H9 (cell line): ENCODE measurements around the gene UNC13C. TPM values are rescaled to one million over a fixed set of nuclear protein-coding genes. Genes with fewer than 3 reads are reported as not detected.

Experiments
- DNase-seq: peaks from one replicate; pipeline ENCODE4 v3.0.0-alpha.2; 2017
- H2AFZ ChIP-seq: one replicate; pipeline ENCODE4 v1.6.1; 2013; ENCODE audit warnings: mild to moderate bottlenecking, low read length, control low read depth, moderate library complexity
- H2AK5ac ChIP-seq: 2 replicates; pipeline ENCODE4 v1.6.1; 2013; ENCODE audit warnings: low read length, control low read depth, mixed read lengths; ENCODE audit not compliant: insufficient read length
- H2BK120ac ChIP-seq: one replicate; pipeline ENCODE4 v1.6.1; 2013; ENCODE audit warnings: low read depth, mild to moderate bottlenecking, low read length, control low read depth, inconsistent platforms; ENCODE audit not compliant: poor library complexity, severe bottlenecking
- H2BK12ac ChIP-seq: 2 replicates; pipeline ENCODE4 v1.6.1; 2013; ENCODE audit warnings: low read length, control low read depth, mixed read lengths, low read depth; ENCODE audit not compliant: insufficient read length
- H2BK15ac ChIP-seq: 2 replicates; pipeline ENCODE4 v1.6.1; 2013; ENCODE audit warnings: low read depth, low read length, control low read depth
- H2BK20ac ChIP-seq: one replicate; pipeline ENCODE4 v1.6.1; 2013; ENCODE audit warnings: low read depth, mild to moderate bottlenecking, low read length, control low read depth, inconsistent platforms; ENCODE audit not compliant: poor library complexity, severe bottlenecking
- H2BK5ac ChIP-seq: 2 replicates; pipeline ENCODE4 v1.6.1; 2013; ENCODE audit warnings: low read length, control low read depth, mixed read lengths; ENCODE audit not compliant: insufficient read length
- H3K14ac ChIP-seq: 2 replicates; pipeline ENCODE4 v1.6.1; 2013; ENCODE audit warnings: low read length, control low read depth; ENCODE audit not compliant: insufficient read depth
- H3K18ac ChIP-seq: 2 replicates; pipeline ENCODE4 v1.6.1; 2013; ENCODE audit warnings: low read depth, mild to moderate bottlenecking, mixed read lengths, low read length, control low read depth; ENCODE audit not compliant: insufficient read length
- H3K23ac ChIP-seq: 2 replicates; pipeline ENCODE4 v1.6.1; 2013; ENCODE audit warnings: low read length, control low read depth, mixed read lengths, low read depth; ENCODE audit not compliant: insufficient read length
- H3K23me2 ChIP-seq: 2 replicates; pipeline ENCODE4 v1.6.1; 2013; ENCODE audit warnings: low read depth, mild to moderate bottlenecking, mixed read lengths, low read length, control low read depth; ENCODE audit not compliant: insufficient read length, poor library complexity, severe bottlenecking
- H3K27ac ChIP-seq: 2 replicates; pipeline ENCODE4 v1.5.1; 2013; ENCODE audit warnings: low read length, control low read depth, mixed read lengths, low read depth; ENCODE audit not compliant: insufficient read length
- H3K27me3 ChIP-seq: 2 replicates; pipeline ENCODE4 v1.6.1; 2013; ENCODE audit warnings: low read length, control low read depth, inconsistent platforms; ENCODE audit not compliant: insufficient read depth
- H3K4ac ChIP-seq: 2 replicates; pipeline ENCODE4 v1.6.1; 2013; ENCODE audit warnings: low read depth, mild to moderate bottlenecking, control low read depth, inconsistent platforms, low read length, moderate library complexity
- H3K4me1 ChIP-seq: 2 replicates; pipeline ENCODE4 v1.6.1; 2013; ENCODE audit warnings: low read length, control low read depth, inconsistent platforms; ENCODE audit not compliant: insufficient read depth
- H3K4me2 ChIP-seq: 2 replicates; pipeline ENCODE4 v1.6.1; 2013; ENCODE audit warnings: low read length, control low read depth, mixed read lengths; ENCODE audit not compliant: insufficient read length, insufficient read depth
- H3K56ac ChIP-seq: 2 replicates; pipeline ENCODE4 v1.6.1; 2013; ENCODE audit warnings: low read depth, mild to moderate bottlenecking, mixed read lengths, low read length, control low read depth; ENCODE audit not compliant: insufficient read length
- H3K79me1 ChIP-seq: 2 replicates; pipeline ENCODE4 v1.6.1; 2013; ENCODE audit warnings: low read depth, mild to moderate bottlenecking, moderate library complexity, low read length, control low read depth, inconsistent platforms; ENCODE audit not compliant: insufficient read depth, poor library complexity, severe bottlenecking
- H3K79me2 ChIP-seq: 2 replicates; pipeline ENCODE4 v1.6.1; 2013; ENCODE audit warnings: low read length, control low read depth, inconsistent platforms; ENCODE audit not compliant: insufficient read depth
- H3K9ac ChIP-seq: 2 replicates; pipeline ENCODE4 v1.6.1; 2013; ENCODE audit warnings: low read length, control low read depth, mixed read lengths; ENCODE audit not compliant: insufficient read length; ENCODE audit errors: extremely low read depth
- H3K9me3 ChIP-seq: one replicate; pipeline ENCODE4 v1.6.1; 2013; ENCODE audit warnings: low read depth, low read length, inconsistent platforms; ENCODE audit not compliant: control insufficient read depth
- H3T11ph ChIP-seq: one replicate; pipeline ENCODE4 v1.6.1; 2013; ENCODE audit warnings: mild to moderate bottlenecking, low read length, control low read depth, inconsistent platforms
- H4K20me1 ChIP-seq: one replicate; pipeline ENCODE4 v1.6.1; 2013; ENCODE audit not compliant: control insufficient read depth, insufficient read length, insufficient read depth
- H4K5ac ChIP-seq: 2 replicates; pipeline ENCODE4 v1.6.1; 2013; ENCODE audit warnings: low read depth, mild to moderate bottlenecking, mixed read lengths, low read length, control low read depth; ENCODE audit not compliant: insufficient read length
- H4K8ac ChIP-seq: replicated peaks from 2 replicates; pipeline ENCODE4 v1.6.1; 2013; ENCODE audit warnings: low read length, control low read depth, mixed read lengths, low read depth; ENCODE audit not compliant: insufficient read length
- H4K91ac ChIP-seq: 2 replicates; pipeline ENCODE4 v1.6.1; 2013; ENCODE audit warnings: low read depth, mild to moderate bottlenecking, moderate library complexity, mixed read lengths, low read length, control low read depth; ENCODE audit not compliant: insufficient read length
- H3K27ac Mint-ChIP-seq, 3 experiments: 2 replicates in 2 of 3; 3 replicates in 1 of 3; pipeline ENCODE4 v1.8.0; 2020 to 2021; ENCODE audit warnings: mixed read lengths in 3 of 3, mild to moderate bottlenecking in 1 of 3, moderate library complexity in 1 of 3
- H3K27me3 Mint-ChIP-seq: 2 replicates; pipeline ENCODE4 v1.8.0; 2021; ENCODE audit warnings: low read depth, mild to moderate bottlenecking, moderate library complexity, mixed read lengths
- H3K36me3 Mint-ChIP-seq, 3 experiments: 2 replicates in 2 of 3; 3 replicates in 1 of 3; pipeline ENCODE4 v1.8.0; 2020 to 2021; ENCODE audit warnings: low read depth in 3 of 3, mixed read lengths in 3 of 3; ENCODE audit not compliant: insufficient read depth in 1 of 3
- H3K4me1 Mint-ChIP-seq, 2 experiments: 2 replicates each; pipeline ENCODE4 v1.8.0; 2020; ENCODE audit warnings: mixed read lengths in 2 of 2
- H3K4me3 Mint-ChIP-seq, 2 experiments: 2 replicates in 1 of 2; 3 replicates in 1 of 2; pipeline ENCODE4 v1.8.0; 2020 to 2021; ENCODE audit warnings: mild to moderate bottlenecking in 2 of 2, mixed read lengths in 2 of 2, moderate library complexity in 1 of 2
- H3K9me3 Mint-ChIP-seq, 2 experiments: 2 replicates in 1 of 2; 3 replicates in 1 of 2; pipeline ENCODE4 v1.8.0; 2020; ENCODE audit warnings: mild to moderate bottlenecking in 2 of 2, mixed read lengths in 2 of 2, moderate library complexity in 1 of 2
- WGBS: extraction: QIAGEN DNeasy Blood & Tissue Kit; methylation state at CpG from one replicate; pipeline ENCODE4 v1.1.7; 2013; ENCODE audit warnings: missing lambda C conversion rate, low lambda C conversion rate, mixed read lengths; ENCODE audit not compliant: insufficient read length; ENCODE audit errors: extremely low coverage; 5-methylcytosine and 5-hydroxymethylcytosine counted together
- total RNA-seq: library from RNA; stranded (reverse); gene quantifications from 2 replicates; pipeline ENCODE4 v1.2.1, GENCODE V29; 2021
- TF ChIP-seq, protein P1 (sequence below): fragments of 200-600 bp; sonication (generic); conservative IDR thresholded peaks from 3 replicates; pipeline ENCODE4 v1.8.0; 2021; ENCODE audit warnings: antibody characterized with exemption, mild to moderate bottlenecking

UNC13C gene
- total RNA-seq, 1 experiment from 2014 or later: 0.02 TPM

- no peak overlapping the region for H2BK120ac ChIP-seq
- H3K27me3 Mint-ChIP-seq: no peaks in the 10 kb centered on the region
- TF ChIP-seq, protein P1, sequence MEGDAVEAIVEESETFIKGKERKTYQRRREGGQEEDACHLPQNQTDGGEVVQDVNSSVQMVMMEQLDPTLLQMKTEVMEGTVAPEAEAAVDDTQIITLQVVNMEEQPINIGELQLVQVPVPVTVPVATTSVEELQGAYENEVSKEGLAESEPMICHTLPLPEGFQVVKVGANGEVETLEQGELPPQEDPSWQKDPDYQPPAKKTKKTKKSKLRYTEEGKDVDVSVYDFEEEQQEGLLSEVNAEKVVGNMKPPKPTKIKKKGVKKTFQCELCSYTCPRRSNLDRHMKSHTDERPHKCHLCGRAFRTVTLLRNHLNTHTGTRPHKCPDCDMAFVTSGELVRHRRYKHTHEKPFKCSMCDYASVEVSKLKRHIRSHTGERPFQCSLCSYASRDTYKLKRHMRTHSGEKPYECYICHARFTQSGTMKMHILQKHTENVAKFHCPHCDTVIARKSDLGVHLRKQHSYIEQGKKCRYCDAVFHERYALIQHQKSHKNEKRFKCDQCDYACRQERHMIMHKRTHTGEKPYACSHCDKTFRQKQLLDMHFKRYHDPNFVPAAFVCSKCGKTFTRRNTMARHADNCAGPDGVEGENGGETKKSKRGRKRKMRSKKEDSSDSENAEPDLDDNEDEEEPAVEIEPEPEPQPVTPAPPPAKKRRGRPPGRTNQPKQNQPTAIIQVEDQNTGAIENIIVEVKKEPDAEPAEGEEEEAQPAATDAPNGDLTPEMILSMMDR: no peak
Observed at GRCh38 chr15:54388746-54389145, 410.5 kb downstream of the UNC13C start.

More at GRCh38 chr15:54388746-54389145, 410.5 kb downstream of the UNC13C start:
- no peak overlapping the region for H3K27ac ChIP-seq
- no peak overlapping the region for H3K23ac ChIP-seq
- H2BK5ac ChIP-seq: no peak overlapping the region
- no CpG with 5 or more reads among the region's 1 CpG for WGBS
- H4K91ac ChIP-seq: no peak overlapping the region
- no peaks in the 10 kb centered on the region for H3K9me3 ChIP-seq
- no peak overlapping the region for H2BK20ac ChIP-seq
- H3K79me1 ChIP-seq: no peaks in the 10 kb centered on the region
- no peak for DNase-seq
- no peak overlapping the region for H3K4me2 ChIP-seq
- H3K56ac ChIP-seq: no peak overlapping the region
- Mint-ChIP-seq H3K27ac (no peak overlapping the region), H3K36me3 (no peaks in the 10 kb centered on the region), H3K4me3 (no peak overlapping the region), H3K4me1 (no peaks in the 10 kb centered on the region), H3K9me3 (no peaks in the 10 kb centered on the region)
- no peaks in the 10 kb centered on the region for H3K23me2 ChIP-seq
- no peaks in the 10 kb centered on the region for H3K4me1 ChIP-seq
- H3T11ph ChIP-seq: no peak overlapping the region
- H4K8ac ChIP-seq: no peak overlapping the region
- no peak overlapping the region for H3K4ac ChIP-seq
- H4K20me1 ChIP-seq: no peaks in the 10 kb centered on the region
- no peaks in the 10 kb centered on the region for H3K79me2 ChIP-seq
- H3K18ac ChIP-seq: no peak overlapping the region
- no peak overlapping the region for H2AK5ac ChIP-seq
- H3K9ac ChIP-seq: no peak overlapping the region
- H2BK15ac ChIP-seq: no peak overlapping the region
- H3K14ac ChIP-seq: no peak overlapping the region
- no peaks in the 10 kb centered on the region for H3K27me3 ChIP-seq
- H2BK12ac ChIP-seq: no peak overlapping the region
- no peak overlapping the region for H2AFZ ChIP-seq
- H4K5ac ChIP-seq: no peak overlapping the region
